HepG2 (cell line): ENCODE data around the gene MEGF11.

Experiments
- CEBPG ChIP-seq: IDR thresholded peaks from 2 replicates; pipeline ENCODE4 v1.6.1; 2016
- POLR2AphosphoS5 ChIP-seq: IDR thresholded peaks from 2 replicates; pipeline ENCODE4 v1.6.1; 2012; ENCODE audit warnings: low read depth, low read length
- SRSF9 ChIP-seq: fragments of 200-400 bp; formaldehyde crosslinking; IDR thresholded peaks from 2 replicates; pipeline ENCODE4 v1.6.1; 2018; ENCODE audit warnings: borderline replicate concordance, mild to moderate bottlenecking, low read depth, low read length; ENCODE audit not compliant: insufficient read depth, poor library complexity, severe bottlenecking
- ZC3H13 ChIP-seq: sonication (generic); formaldehyde crosslinking; IDR thresholded peaks from 2 replicates; pipeline ENCODE4 v1.8.1; 2023; ENCODE audit warnings: mild to moderate bottlenecking, missing genetic modification reagents, moderate library complexity
- TF ChIP-seq, protein P1 (sequence below): sonication (generic); formaldehyde crosslinking; IDR thresholded peaks from 2 replicates; pipeline ENCODE4 v1.5.0; 2020; ENCODE audit warnings: mild to moderate bottlenecking, missing genetic modification reagents, moderate library complexity

DNA sequence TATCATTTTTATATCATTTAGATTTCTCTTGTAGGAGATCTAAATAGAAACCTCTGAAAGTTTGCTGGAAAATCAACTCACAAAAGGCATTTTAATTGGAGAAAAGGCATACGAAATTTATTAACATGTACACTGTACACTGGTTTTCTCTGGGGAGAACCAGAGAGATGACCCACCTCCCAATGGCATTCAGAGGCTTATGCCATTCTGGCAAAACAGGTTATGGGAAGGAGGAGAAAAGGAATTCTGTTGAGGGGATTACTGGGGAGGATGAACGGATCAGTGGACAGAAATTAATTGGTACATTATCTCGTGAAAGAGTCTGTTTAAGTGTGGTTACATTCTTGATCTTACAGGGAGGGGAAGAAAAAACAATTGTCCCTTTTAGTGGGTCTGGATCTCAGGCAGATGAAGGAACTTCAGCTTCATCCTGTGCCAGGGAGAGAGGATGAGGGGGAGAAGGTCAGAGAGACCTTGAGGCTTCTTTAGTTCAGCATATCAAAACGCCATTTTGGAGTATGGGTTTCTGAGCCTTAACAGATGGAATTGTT is 367.8 kb downstream of the MEGF11 start:
- TF ChIP-seq SRSF9 (no peak), POLR2AphosphoS5 (no peak), ZC3H13 (CRISPR knock-in tag) (no peak), CEBPG (CRISPR knock-in tag) (no peak)
- TF ChIP-seq, protein P1, sequence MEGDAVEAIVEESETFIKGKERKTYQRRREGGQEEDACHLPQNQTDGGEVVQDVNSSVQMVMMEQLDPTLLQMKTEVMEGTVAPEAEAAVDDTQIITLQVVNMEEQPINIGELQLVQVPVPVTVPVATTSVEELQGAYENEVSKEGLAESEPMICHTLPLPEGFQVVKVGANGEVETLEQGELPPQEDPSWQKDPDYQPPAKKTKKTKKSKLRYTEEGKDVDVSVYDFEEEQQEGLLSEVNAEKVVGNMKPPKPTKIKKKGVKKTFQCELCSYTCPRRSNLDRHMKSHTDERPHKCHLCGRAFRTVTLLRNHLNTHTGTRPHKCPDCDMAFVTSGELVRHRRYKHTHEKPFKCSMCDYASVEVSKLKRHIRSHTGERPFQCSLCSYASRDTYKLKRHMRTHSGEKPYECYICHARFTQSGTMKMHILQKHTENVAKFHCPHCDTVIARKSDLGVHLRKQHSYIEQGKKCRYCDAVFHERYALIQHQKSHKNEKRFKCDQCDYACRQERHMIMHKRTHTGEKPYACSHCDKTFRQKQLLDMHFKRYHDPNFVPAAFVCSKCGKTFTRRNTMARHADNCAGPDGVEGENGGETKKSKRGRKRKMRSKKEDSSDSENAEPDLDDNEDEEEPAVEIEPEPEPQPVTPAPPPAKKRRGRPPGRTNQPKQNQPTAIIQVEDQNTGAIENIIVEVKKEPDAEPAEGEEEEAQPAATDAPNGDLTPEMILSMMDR (CRISPR knock-in tag), result no peak
